Stimulated activated CD8-positive, alpha-beta memory T cell treated with anti-CD3 and anti-CD28 coated beads, Interleukin-7, amount 100 ng/mL, for 1 hour (primary cell): ENCODE data around the gene ATP8A1.

Source experiments
- DNase-seq, 2 donors: peaks; one replicate each; pipeline ENCODE4 v3.0.0-alpha.2; 2020; ENCODE audit warnings: low read depth in 2 of 2

The ATP8A1 gene

GRCh38 chr4:42364266-42365053, 292.4 kb downstream of the ATP8A1 start:
- no peak for DNase-seq

- DNase-seq = no peak
These were observed 293.3 kb downstream of the ATP8A1 start for GRCh38 chr4:42363614-42364013.

GRCh38 chr4:42362591-42362990, 294.3 kb downstream of the ATP8A1 start:
- DNase-seq = no peak

GRCh38 chr4:42361456-42361855, 295.4 kb downstream of the ATP8A1 start:
- DNase-seq = no peak

- DNase-seq = no peak
These were observed 296.6 kb downstream of the ATP8A1 start for GRCh38 chr4:42360256-42360669.

- DNase-seq = no peak
These were observed 297.2 kb downstream of the ATP8A1 start for GRCh38 chr4:42359711-42360110.
